Trophoblast cell (in vitro differentiated cells and primary cell): Measurements from ENCODE around the gene HOXA7.

ENCODE experiments used
- DNase-seq, 2 donors: peaks; one replicate each; pipeline ENCODE4 v3.0.0-alpha.2; 2016
- H2AFZ ChIP-seq: 2 replicates; pipeline ENCODE4 v1.6.1; 2013; ENCODE audit warnings: low read length, moderate library complexity, mild to moderate bottlenecking; ENCODE audit not compliant: insufficient read depth, poor library complexity
- H2AK5ac ChIP-seq: 2 replicates; pipeline ENCODE4 v1.6.1; 2013; ENCODE audit warnings: mild to moderate bottlenecking, low read length
- H2BK120ac ChIP-seq: 2 replicates; pipeline ENCODE4 v1.6.1; 2013; ENCODE audit warnings: low read length, mild to moderate bottlenecking, moderate library complexity; ENCODE audit not compliant: insufficient read depth, poor library complexity
- H2BK12ac ChIP-seq: 2 replicates; pipeline ENCODE4 v1.6.1; 2013; ENCODE audit warnings: mild to moderate bottlenecking, low read length, moderate library complexity
- H2BK5ac ChIP-seq: 2 replicates; pipeline ENCODE4 v1.6.1; 2013; ENCODE audit warnings: low read length, low read depth, moderate library complexity, mild to moderate bottlenecking; ENCODE audit not compliant: poor library complexity
- H3K14ac ChIP-seq: 2 replicates; pipeline ENCODE4 v1.6.1; 2013; ENCODE audit warnings: mild to moderate bottlenecking, low read length
- H3K18ac ChIP-seq: 2 replicates; pipeline ENCODE4 v1.6.1; 2013; ENCODE audit warnings: mild to moderate bottlenecking, low read length
- H3K23ac ChIP-seq: 2 replicates; pipeline ENCODE4 v1.6.1; 2013; ENCODE audit warnings: low read length
- H3K27ac ChIP-seq: 2 replicates; pipeline ENCODE4 v1.5.1; 2013; ENCODE audit warnings: low read depth, mild to moderate bottlenecking, inconsistent platforms, low read length, moderate library complexity
- H3K27me3 ChIP-seq: 2 replicates; pipeline ENCODE4 v1.6.1; 2013; ENCODE audit warnings: inconsistent platforms, mild to moderate bottlenecking, low read length, moderate library complexity; ENCODE audit not compliant: insufficient read depth
- H3K36me3 ChIP-seq, 2 experiments: 1 replicate in 1 of 2; 2 replicates in 1 of 2; pipeline ENCODE4 v1.6.1; 2013; ENCODE audit warnings: low read length in 2 of 2, mild to moderate bottlenecking in 2 of 2, moderate library complexity in 1 of 2; ENCODE audit not compliant: insufficient read depth in 2 of 2, control insufficient read depth in 1 of 2
- H3K4ac ChIP-seq: 2 replicates; pipeline ENCODE4 v1.6.1; 2013; ENCODE audit warnings: low read depth, mild to moderate bottlenecking, low read length, moderate library complexity
- H3K4me1 ChIP-seq, 2 experiments: 1 replicate in 1 of 2; 2 replicates in 1 of 2; pipeline ENCODE4 v1.6.1; 2013; ENCODE audit warnings: low read length in 2 of 2, mild to moderate bottlenecking in 2 of 2, moderate library complexity in 1 of 2; ENCODE audit not compliant: insufficient read depth in 2 of 2, control insufficient read depth in 1 of 2
- H3K4me2 ChIP-seq: 2 replicates; pipeline ENCODE4 v1.6.1; 2013; ENCODE audit warnings: inconsistent platforms, mild to moderate bottlenecking, low read length, moderate library complexity
- H3K4me3 ChIP-seq: 2 replicates; pipeline ENCODE4 v1.5.1; 2013; ENCODE audit warnings: mild to moderate bottlenecking, low read depth, low read length, inconsistent platforms
- H3K79me1 ChIP-seq: one replicate; pipeline ENCODE4 v1.6.1; 2013; ENCODE audit warnings: low read length
- H3K79me2 ChIP-seq: 2 replicates; pipeline ENCODE4 v1.6.1; 2013; ENCODE audit warnings: low read length, mild to moderate bottlenecking; ENCODE audit not compliant: control insufficient read depth, insufficient read depth, poor library complexity
- H3K9ac ChIP-seq: 2 replicates; pipeline ENCODE4 v1.6.1; 2013; ENCODE audit warnings: mild to moderate bottlenecking, low read length
- H3K9me3 ChIP-seq: 2 replicates; pipeline ENCODE4 v1.6.1; 2013; ENCODE audit warnings: low read depth, mild to moderate bottlenecking, control low read depth, inconsistent platforms, low read length; ENCODE audit not compliant: insufficient read depth
- H4K12ac ChIP-seq: 2 replicates; pipeline ENCODE4 v1.6.1; 2013; ENCODE audit warnings: low read depth, mild to moderate bottlenecking, low read length, moderate library complexity
- H4K8ac ChIP-seq: 2 replicates; pipeline ENCODE4 v1.6.1; 2013; ENCODE audit warnings: low read depth, mild to moderate bottlenecking, low read length, moderate library complexity
- H4K91ac ChIP-seq: one replicate; pipeline ENCODE4 v1.6.1; 2013; ENCODE audit warnings: low read depth, mild to moderate bottlenecking, low read length, moderate library complexity
- WGBS: extraction: QIAGEN DNeasy Blood & Tissue Kit; methylation state at CpG from one replicate; pipeline ENCODE4 v1.1.7; 2013; ENCODE audit warnings: missing lambda C conversion rate; ENCODE audit not compliant: insufficient read length, insufficient coverage; ENCODE audit errors: extremely low coverage; 5-methylcytosine and 5-hydroxymethylcytosine counted together

Gene HOXA7

GRCh38 chr7:27107391-27108381 lies 48.8 kb downstream of the HOXA7 start:
- Histone ChIP-seq H3K9ac (no peak overlapping the region), H2BK12ac (no peak overlapping the region), H3K4me3 (no peak overlapping the region), H3K14ac (no peak overlapping the region), H3K79me1 (no peaks in the 10 kb centered on the region), H4K8ac (no peak overlapping the region), H3K27ac (no peak overlapping the region), H3K23ac (no peak overlapping the region), H2BK5ac (no peak overlapping the region), H2AK5ac (no peak overlapping the region), H3K4me1 (peaks cover 5 to 7% of the 10 kb centered on the region in 2 experiments), H3K36me3 (no peaks in the 10 kb centered on the region), H4K12ac (no peak overlapping the region), H3K79me2 (no peaks in the 10 kb centered on the region), H2BK120ac (no peak overlapping the region), H3K9me3 (peaks cover 16% of the 10 kb centered on the region), H3K4me2 (no peak overlapping the region), H2AFZ (no peak overlapping the region), H3K27me3 (peaks cover 83% of the 10 kb centered on the region), H3K4ac (no peak overlapping the region), H3K18ac (no peak overlapping the region), H4K91ac (no peak overlapping the region)
- WGBS, result no CpG with 5 or more reads among the region's 47 CpGs
- DNase-seq, result no peak

- no peak overlapping the region for H3K27ac ChIP-seq
- H2BK120ac ChIP-seq, result no peak overlapping the region
- no peak overlapping the region for H2BK5ac ChIP-seq
- no peaks in the 10 kb centered on the region for H3K79me1 ChIP-seq
- no peak overlapping the region for H2AFZ ChIP-seq
- H4K91ac ChIP-seq, result no peak overlapping the region
- no CpG with 5 or more reads among the region's 14 CpGs for WGBS
- no peak overlapping the region for H3K4me3 ChIP-seq
- H4K12ac ChIP-seq, result no peak overlapping the region
- peaks cover 17% of the 10 kb centered on the region for H3K9me3 ChIP-seq
- no peak overlapping the region for H2BK12ac ChIP-seq
- H3K27me3 ChIP-seq, result peaks cover 91% of the 10 kb centered on the region
- H3K4me1 ChIP-seq, result peaks cover 6 to 7% of the 10 kb centered on the region in 2 experiments
- H4K8ac ChIP-seq, result no peak overlapping the region
- no peak overlapping the region for H3K18ac ChIP-seq
- H3K4me2 ChIP-seq, result peak overlapping the region; percentile 23
- no peak overlapping the region for H3K14ac ChIP-seq
- H3K4ac ChIP-seq, result no peak overlapping the region
- H3K36me3 ChIP-seq, result no peaks in the 10 kb centered on the region
- H2AK5ac ChIP-seq, result no peak overlapping the region
- H3K79me2 ChIP-seq, result no peaks in the 10 kb centered on the region
- no peak overlapping the region for H3K23ac ChIP-seq
- DNase-seq, result no peak
- H3K9ac ChIP-seq, result no peak overlapping the region
Measured at GRCh38 chr7:27106901-27107240, 49.6 kb downstream of the HOXA7 start.

- no peak overlapping the region for H3K9ac ChIP-seq
- no peak overlapping the region for H3K14ac ChIP-seq
- peaks cover 18% of the 10 kb centered on the region for H3K9me3 ChIP-seq
- peaks cover 6 to 7% of the 10 kb centered on the region in 2 experiments for H3K4me1 ChIP-seq
- H2BK12ac ChIP-seq, result no peak overlapping the region
- H3K23ac ChIP-seq, result no peak overlapping the region
- no peak overlapping the region for H3K18ac ChIP-seq
- no peak overlapping the region for H3K4ac ChIP-seq
- H2BK120ac ChIP-seq, result no peak overlapping the region
- no peak overlapping the region for H2BK5ac ChIP-seq
- H3K79me1 ChIP-seq, result no peaks in the 10 kb centered on the region
- H3K27me3 ChIP-seq, result peaks cover 92% of the 10 kb centered on the region
- H2AFZ ChIP-seq, result no peak overlapping the region
- H3K27ac ChIP-seq, result no peak overlapping the region
- no peak overlapping the region for H2AK5ac ChIP-seq
- H3K79me2 ChIP-seq, result no peaks in the 10 kb centered on the region
- no peak overlapping the region for H3K4me3 ChIP-seq
- peak in 1 of 2 donors; percentile 48 for DNase-seq
- H3K36me3 ChIP-seq, result no peaks in the 10 kb centered on the region
- no peak overlapping the region for H4K91ac ChIP-seq
- H4K12ac ChIP-seq, result no peak overlapping the region
- H3K4me2 ChIP-seq, result peak overlapping the region; percentile 23
- WGBS, result no CpG with 5 or more reads among the region's 44 CpGs
- H4K8ac ChIP-seq, result no peak overlapping the region
Measured at GRCh38 chr7:27106181-27106900, 50.1 kb downstream of the HOXA7 start.

GRCh38 chr7:27105301-27106031 lies 51.0 kb downstream of the HOXA7 start:
- Histone ChIP-seq H2AK5ac (no peak overlapping the region), H3K27ac (no peak overlapping the region), H2BK5ac (no peak overlapping the region), H4K91ac (no peak overlapping the region), H3K79me1 (no peaks in the 10 kb centered on the region), H3K9me3 (peaks cover 15% of the 10 kb centered on the region), H2BK12ac (no peak overlapping the region), H3K4me2 (no peak overlapping the region), H3K14ac (no peak overlapping the region), H3K79me2 (no peaks in the 10 kb centered on the region), H3K4me1 (peaks cover 5 to 6% of the 10 kb centered on the region in 2 experiments), H4K8ac (no peak overlapping the region), H2BK120ac (no peak overlapping the region), H3K18ac (no peak overlapping the region), H3K4ac (no peak overlapping the region), H3K23ac (no peak overlapping the region), H2AFZ (no peak overlapping the region), H4K12ac (no peak overlapping the region), H3K36me3 (no peaks in the 10 kb centered on the region), H3K9ac (no peak overlapping the region), H3K4me3 (no peak overlapping the region), H3K27me3 (peaks cover 93% of the 10 kb centered on the region)
- no CpG with 5 or more reads among the region's 13 CpGs for WGBS
- DNase-seq, result no peak
